Adrenal gland (tissue), 12 donors: Measurements from ENCODE around the gene CEP70. TPM values are rescaled to one million over a fixed set of nuclear protein-coding genes. Genes with fewer than 3 reads are reported as not detected.

Source experiments
- DNase-seq, 7 donors: peaks; one replicate each; pipeline ENCODE4 v3.0.0-alpha.2; 2019 to 2020
- H3K27ac ChIP-seq, 5 donors: fragments of 200-600 bp; sonication (generic) in 4 of 5; 1 replicate in 3 of 5; 2 replicates in 2 of 5; pipeline versions ENCODE4 v1.5.1 to v1.8.0; 2016 to 2020; ENCODE audit warnings: mild to moderate bottlenecking in 1 of 5
- H3K27me3 ChIP-seq: fragments of 200-600 bp; 2 replicates; pipeline ENCODE4 v1.8.0; 2021
- H3K36me3 ChIP-seq, 2 donors: fragments of 200-600 bp; replicated peaks in 1 of 2; 1 replicate in 1 of 2; 2 replicates in 1 of 2; pipeline versions ENCODE4 v1.5.1 to v1.8.0; 2018 to 2022
- H3K4me1 ChIP-seq, 2 donors: fragments of 200-600 bp; replicated peaks in 1 of 2; 1 replicate in 1 of 2; 2 replicates in 1 of 2; pipeline versions ENCODE4 v1.5.1 to v1.8.0; 2018 to 2021
- H3K4me3 ChIP-seq, 4 donors: fragments of 200-600 bp; sonication (generic) in 3 of 4; one replicate each; pipeline ENCODE4 v1.5.1; 2016 to 2018
- H3K9me3 ChIP-seq, 3 donors: fragments of 200-600 bp; sonication (generic) in 1 of 3; replicated peaks in 1 of 3; 1 replicate in 2 of 3; 2 replicates in 1 of 3; pipeline versions ENCODE4 v1.5.1 to v1.8.0; 2016 to 2021
- CTCF ChIP-seq, 6 experiments: fragments of 450-650 bp in 4 of 6; fragments of 200-600 bp in 2 of 6; sonication (generic) in 1 of 6; IDR thresholded peaks; 1 replicate in 5 of 6; 2 replicates in 1 of 6; pipeline versions ENCODE4 v1.5.1 to v1.8.0; 2016 to 2021; ENCODE audit warnings: antibody characterized with exemption in 6 of 6, mild to moderate bottlenecking in 2 of 6, moderate library complexity in 1 of 6
- POLR2A ChIP-seq, 2 donors: fragments of 450-650 bp; IDR thresholded peaks; one replicate each; pipeline ENCODE4 v1.6.1; 2017; ENCODE audit warnings: antibody characterized with exemption in 2 of 2, mild to moderate bottlenecking in 2 of 2, moderate library complexity in 1 of 2
- WGBS, 4 donors: extraction: QIAGEN DNeasy Blood & Tissue Kit in 2 of 4; methylation state at CpG; one replicate each; pipeline versions ENCODE4 v1.1.5 to v1.1.7; 2013 to 2017; 5-methylcytosine and 5-hydroxymethylcytosine counted together
- intact Hi-C, 2 donors: fragments of 100-400 bp; cut with DNase I; formaldehyde crosslinking; loops; one replicate each; pipeline versions ENCODE4 v1.14.1 to v1.15.0; 2022 to 2023
- polyA plus RNA-seq, 3 donors: library from polyadenylated mRNA; stranded (reverse); fragments of 200-250 nt in 2 of 3; fragments of 350-450 nt in 1 of 3; fragmentation: Illumina TruSeq in 1 of 3; extraction: RNeasy Lipid Tissue Mini Kit (QIAGEN cat#74804) in 1 of 3; gene quantifications; one replicate each; pipeline ENCODE4 v1.2.3, GENCODE V29; 2013 to 2014
- total RNA-seq, 9 donors: library from RNA; depleted of rRNA in 4 of 9; stranded (reverse); fragments of >200 nt in 4 of 9; fragments of 120-200 nt in 1 of 9; fragmentation: NEBNext Ultra II Directional in 1 of 9; extraction: Animal tissue kit (Norgen Biotek cat#: 25700) in 1 of 9; gene quantifications; one replicate each; pipeline versions ENCODE4 v1.1.0 to v1.2.4, GENCODE V29; 2013 to 2023
- donor health status: healthy with polysubstance abuse.
- donor health status: Bipolar disorder and iron deficiency.
- donor health status: DM: yes; HTN: yes; CAD: no.
- donor health status: DM: no; HTN: no; CAD: no.
- donor health status: DM: no; HTN: no; CAD: no.
- donor health status: DM: yes; HTN: yes; CAD: no.

Gene CEP70
- total and polyA plus RNA-seq, 12 donors: 7.8 to 26.9 (median 16.4) TPM

- Histone ChIP-seq H3K36me3 (no peaks in the 10 kb centered on the region), H3K27ac (no peak overlapping the region), H3K4me3 (no peak overlapping the region), H3K9me3 (peaks cover 0 to 11% (median 0%) of the 10 kb centered on the region in 3 donors), H3K27me3 (no peaks in the 10 kb centered on the region), H3K4me1 (no peaks in the 10 kb centered on the region)
- DNase-seq: no peak
- TF ChIP-seq CTCF (IDR thresholded peaks at IDR 0.05): no peak
- no peak for TF ChIP-seq POLR2A (IDR thresholded peaks at IDR 0.05)
- WGBS, 4 donors: 64 to 82% (median 69%) methylated on average over 4 of the region's 4 CpGs
- intact Hi-C loops: no loop called here
These were observed 46.5 kb upstream of the CEP70 start for GRCh38 chr3:138640537-138640936.

- Histone ChIP-seq H3K27me3 (no peaks in the 10 kb centered on the region), H3K36me3 (no peaks in the 10 kb centered on the region), H3K4me3 (no peak overlapping the region), H3K9me3 (peaks cover 0 to 8% (median 0%) of the 10 kb centered on the region in 3 donors), H3K4me1 (no peaks in the 10 kb centered on the region), H3K27ac (no peak overlapping the region)
- no peak for DNase-seq
- intact Hi-C loops: no loop called here
- WGBS, 4 donors: 87 to 95% (median 90%) methylated on average over 2 of the region's 2 CpGs
- TF ChIP-seq CTCF (IDR thresholded peaks at IDR 0.05) (no peak), POLR2A (IDR thresholded peaks at IDR 0.05) (no peak)
These were observed 44.6 kb upstream of the CEP70 start for GRCh38 chr3:138638641-138639040.

- intact Hi-C loops: no loop called here
- no peak overlapping the region for H3K4me3 ChIP-seq
- H3K9me3 ChIP-seq: no peaks in the 10 kb centered on the region
- no peak overlapping the region for H3K27ac ChIP-seq
- no peaks in the 10 kb centered on the region for H3K4me1 ChIP-seq
- TF ChIP-seq CTCF (IDR thresholded peaks at IDR 0.05) (no peak), POLR2A (IDR thresholded peaks at IDR 0.05) (no peak)
- DNase-seq: no peak
- H3K27me3 ChIP-seq: no peaks in the 10 kb centered on the region
- H3K36me3 ChIP-seq: no peaks in the 10 kb centered on the region
- 89 to 96% (median 92%) methylated on average over 6 of the region's 6 CpGs for WGBS, 4 donors
These were observed 35.5 kb upstream of the CEP70 start for GRCh38 chr3:138629526-138629925.

GRCh38 chr3:138625707-138626365 lies 31.8 kb upstream of the CEP70 start:
- intact Hi-C loops: no loop called here
- no peaks in the 10 kb centered on the region for H3K36me3 ChIP-seq
- no peak overlapping the region for H3K27ac ChIP-seq
- WGBS, 4 donors: 53 to 68% (median 61%) methylated on average over 3 of the region's 3 CpGs
- DNase-seq: peak in 2 of 7 donors; percentile 25
- H3K9me3 ChIP-seq: no peaks in the 10 kb centered on the region
- no peaks in the 10 kb centered on the region for H3K4me1 ChIP-seq
- H3K27me3 ChIP-seq: no peaks in the 10 kb centered on the region
- TF ChIP-seq CTCF (IDR thresholded peaks at IDR 0.05) (no peak), POLR2A (IDR thresholded peaks at IDR 0.05) (no peak)
- no peak overlapping the region for H3K4me3 ChIP-seq
